Muscle of arm (tissue), 12 donors: ENCODE results near the gene GALNT10. TPM values are rescaled to one million over a fixed set of nuclear protein-coding genes. Genes with fewer than 3 reads are reported as not detected.

ENCODE experiments used
- polyA plus RNA-seq, 12 donors: library from polyadenylated mRNA; unstranded; fragments of 120-200 nt; gene quantifications; one replicate each; pipeline ENCODE4 v1.2.1, GENCODE V29; 2013; ENCODE audit not compliant: insufficient read length in 12 of 12

Gene GALNT10
- polyA plus RNA-seq, 12 donors, result 17.6 to 25.8 (median 20.9) TPM; not detected in 1

Other genes starting within 250 kb of the GALNT10 start
- 10 to 100 TPM in 11 of 12 donors, not detected in 1; 17.7 to 33.6 (median 21.4) TPM for gene FAM114A2, start 151.8 kb upstream of the GALNT10 start, polyA plus RNA-seq
- gene MFAP3, start 151.8 kb upstream of the GALNT10 start, polyA plus RNA-seq, result 10 to 100 TPM in 11 of 12 donors, not detected in 1; 23.2 to 34.0 (median 30.2) TPM